ENCODE measurements around the gene HGS. TPM values are rescaled to one million over a fixed set of nuclear protein-coding genes. Genes with fewer than 3 reads are reported as not detected.
A peak's percentile ranks its signal among the peaks of the same experiment; 100 is the strongest.

HGS gene
- total RNA-seq, 1 experiment from 2014 or later = 103 TPM

DNA sequence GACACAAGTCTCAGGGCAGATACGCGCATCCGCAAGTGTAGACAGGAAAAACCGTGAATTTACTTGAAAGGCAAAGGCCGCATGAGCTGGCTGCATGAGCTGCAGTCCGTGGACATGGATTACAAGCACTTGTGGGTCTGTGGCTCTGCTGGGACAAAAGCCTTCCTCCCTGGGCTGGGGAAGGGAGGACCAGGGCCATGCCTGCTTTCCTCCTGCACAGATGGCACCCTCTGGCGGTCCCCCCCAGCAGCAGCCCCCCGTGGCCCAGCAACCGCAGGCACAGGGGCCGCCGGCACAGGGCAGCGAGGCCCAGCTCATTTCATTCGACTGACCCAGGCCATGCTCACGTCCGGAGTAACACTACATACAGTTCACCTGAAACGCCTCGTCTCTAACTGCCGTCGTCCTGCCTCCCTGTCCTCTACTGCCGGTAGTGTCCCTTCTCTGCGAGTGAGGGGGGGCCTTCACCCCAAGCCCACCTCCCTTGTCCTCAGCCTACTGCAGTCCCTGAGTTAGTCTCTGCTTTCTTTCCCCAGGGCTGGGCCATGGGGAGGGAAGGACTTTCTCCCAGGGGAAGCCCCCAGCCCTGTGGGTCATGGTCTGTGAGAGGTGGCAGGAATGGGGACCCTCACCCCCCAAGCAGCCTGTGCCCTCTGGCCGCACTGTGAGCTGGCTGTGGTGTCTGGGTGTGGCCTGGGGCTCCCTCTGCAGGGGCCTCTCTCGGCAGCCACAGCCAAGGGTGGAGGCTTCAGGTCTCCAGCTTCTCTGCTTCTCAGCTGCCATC lies 17.7 kb downstream of the HGS start:
- H3K36me3 ChIP-seq = peaks cover 65% of the 10 kb centered on the region
- no peak overlapping the region for H3K27ac ChIP-seq
- H3K4me3 ChIP-seq = peak overlapping the region; percentile 92
- H3K27me3 ChIP-seq = no peaks in the 10 kb centered on the region
- no peak for DNase-seq
- H3K9me3 ChIP-seq (replicated peaks) = no peaks in the 10 kb centered on the region
- H3K4me1 ChIP-seq = no peaks in the 10 kb centered on the region; the same call in 1 of the 2 replicates

DNA sequence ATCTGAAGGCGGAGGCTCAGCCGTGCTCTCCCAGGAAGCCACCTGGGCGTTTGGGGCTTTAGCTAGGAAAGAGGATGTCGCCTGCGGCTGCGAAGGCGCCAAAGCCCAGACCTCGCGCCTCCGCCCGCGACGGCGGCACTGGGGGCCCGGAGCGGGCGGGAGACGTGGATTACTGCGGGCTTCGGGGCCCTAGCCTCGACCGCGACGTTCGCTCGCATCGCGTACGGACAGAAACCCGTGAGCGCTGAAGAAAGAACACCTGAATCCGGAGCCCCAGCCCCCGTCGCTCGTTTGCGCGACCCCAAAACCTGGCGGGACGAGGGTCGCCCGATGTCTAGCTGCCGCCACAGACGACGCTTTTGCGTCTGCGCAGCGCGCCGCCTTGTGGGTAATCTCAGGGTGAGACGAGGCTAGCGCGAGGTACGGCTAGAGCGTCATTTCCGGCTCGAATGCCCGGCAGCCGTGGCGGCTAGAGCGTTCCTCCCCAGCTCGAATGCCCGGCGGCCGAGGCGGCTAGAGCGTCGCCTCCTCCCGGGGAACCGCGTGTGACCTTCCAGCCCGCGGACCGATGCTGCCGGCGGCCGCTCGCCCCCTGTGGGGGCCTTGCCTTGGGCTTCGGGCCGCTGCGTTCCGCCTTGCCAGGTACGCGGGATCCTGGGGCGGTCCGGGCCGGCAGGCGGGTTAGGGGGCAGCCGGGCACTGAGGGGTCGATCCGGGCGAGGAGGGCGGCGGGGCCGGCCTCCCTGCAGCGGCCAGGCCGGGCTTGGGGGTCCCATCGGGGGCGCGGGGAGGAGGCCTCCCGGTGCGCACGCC lies 19.3 kb downstream of the HGS start, which contains the start of gene MRPL12:
Gene MRPL12, plus strand, starts transcription at position 434 of the 813 bp plus-strand sequence. Its CDS starts 135 bp downstream, at position 569.
- peak; percentile 98 to 99 for DNase-seq
- Histone ChIP-seq H3K27me3 (no peaks in the 10 kb centered on the region), H3K36me3 (peaks cover 64% of the 10 kb centered on the region), H3K27ac (peak within 1 kb of the TSS; percentile 86), H3K9me3 (replicated peaks) (no peaks in the 10 kb centered on the region), H3K4me3 (peak within 1 kb of the TSS; percentile 92), H3K4me1 (no peaks in the 10 kb centered on the region; the same call in 1 of the 2 replicates)

DNA sequence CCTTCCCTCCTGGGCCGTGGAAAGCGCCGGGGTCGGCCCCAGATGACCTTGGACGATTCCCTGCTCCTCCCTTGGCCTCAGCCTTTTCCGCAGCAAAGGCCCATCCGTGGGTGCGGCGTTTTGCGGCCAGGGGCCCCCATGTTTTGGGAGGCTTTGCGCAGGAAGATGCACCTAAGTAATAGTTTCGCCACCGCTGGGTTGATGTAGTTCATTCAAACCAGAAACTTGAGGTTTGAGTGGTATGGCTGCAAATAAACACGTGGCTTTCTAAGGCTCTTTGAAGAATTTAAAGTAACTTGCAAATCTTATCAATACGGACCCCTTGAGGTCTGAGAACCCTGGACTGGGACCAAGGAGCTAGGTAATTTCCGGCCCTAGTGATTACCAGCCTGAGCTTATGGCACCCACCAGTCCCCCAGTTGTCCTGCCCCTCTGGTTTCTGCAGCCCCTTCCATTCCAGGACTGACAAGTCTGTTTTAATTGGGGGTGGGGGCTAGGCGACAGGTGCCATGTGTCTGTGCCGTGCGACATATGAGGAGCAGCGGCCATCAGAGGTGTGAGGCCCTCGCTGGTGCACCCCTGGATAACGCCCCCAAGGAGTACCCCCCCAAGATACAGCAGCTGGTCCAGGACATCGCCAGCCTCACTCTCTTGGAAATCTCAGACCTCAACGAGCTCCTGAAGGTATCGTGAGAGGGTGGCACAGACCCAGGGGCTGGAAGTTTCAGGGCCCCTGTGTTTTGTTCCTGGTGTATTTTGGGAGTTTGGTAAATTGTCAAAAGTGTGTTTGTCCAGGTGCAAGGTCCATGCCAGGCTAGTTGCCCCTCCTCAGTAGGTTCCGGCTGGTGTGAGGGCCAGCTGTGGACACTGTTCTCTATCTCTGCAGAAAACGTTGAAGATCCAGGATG lies 20.2 kb downstream of the HGS start:
- Histone ChIP-seq H3K4me3 (peak overlapping the region; percentile 92), H3K9me3 (replicated peaks) (no peaks in the 10 kb centered on the region), H3K27ac (peak overlapping the region; percentile 86), H3K4me1 (no peaks in the 10 kb centered on the region; the same call in 1 of the 2 replicates), H3K27me3 (no peaks in the 10 kb centered on the region), H3K36me3 (peaks cover 58% of the 10 kb centered on the region)
- DNase-seq = no peak

DNA sequence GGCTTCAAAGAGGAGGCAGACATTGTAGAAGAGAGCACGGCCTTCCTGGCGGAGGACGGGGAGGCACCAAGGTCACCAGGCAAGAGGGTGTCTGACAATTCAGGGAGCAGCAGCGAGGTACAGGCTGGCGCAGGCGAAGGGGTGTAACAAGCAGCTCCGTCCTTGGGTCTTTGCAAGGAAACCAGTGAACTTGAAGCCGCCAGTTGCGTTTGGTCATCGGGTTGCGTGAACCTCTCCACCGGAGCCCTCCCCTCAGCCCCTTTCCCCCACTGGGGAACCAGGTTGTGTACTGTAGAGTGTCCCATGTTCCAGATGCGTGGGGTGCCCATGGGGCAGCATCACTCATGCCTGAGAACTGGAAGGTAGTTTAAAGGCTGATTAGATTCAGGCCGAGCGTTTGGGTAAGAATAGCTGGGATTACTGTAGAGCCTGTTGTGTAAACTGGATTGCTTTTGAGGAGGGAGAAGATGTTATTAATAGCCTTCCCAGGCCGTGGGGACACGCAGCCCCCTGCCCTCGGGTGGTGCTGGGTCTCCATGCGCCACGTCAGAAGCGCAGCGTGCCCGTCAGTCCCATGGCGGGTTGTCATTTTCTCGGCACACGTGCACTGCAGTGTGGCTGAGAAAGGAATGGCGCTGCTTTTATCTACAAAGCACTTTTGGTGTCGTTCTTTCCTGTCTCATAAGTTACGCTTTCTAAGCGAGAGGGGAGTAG lies 21.9 kb downstream of the HGS start:
- peaks cover 1% of the 10 kb centered on the region; the same call in 1 of the 2 replicates for H3K4me1 ChIP-seq
- no peaks in the 10 kb centered on the region for H3K27me3 ChIP-seq
- no peak for DNase-seq
- no peak overlapping the region for H3K27ac ChIP-seq
- H3K9me3 ChIP-seq (replicated peaks) = no peaks in the 10 kb centered on the region
- H3K36me3 ChIP-seq = peaks cover 52% of the 10 kb centered on the region
- no peak overlapping the region for H3K4me3 ChIP-seq

DNA sequence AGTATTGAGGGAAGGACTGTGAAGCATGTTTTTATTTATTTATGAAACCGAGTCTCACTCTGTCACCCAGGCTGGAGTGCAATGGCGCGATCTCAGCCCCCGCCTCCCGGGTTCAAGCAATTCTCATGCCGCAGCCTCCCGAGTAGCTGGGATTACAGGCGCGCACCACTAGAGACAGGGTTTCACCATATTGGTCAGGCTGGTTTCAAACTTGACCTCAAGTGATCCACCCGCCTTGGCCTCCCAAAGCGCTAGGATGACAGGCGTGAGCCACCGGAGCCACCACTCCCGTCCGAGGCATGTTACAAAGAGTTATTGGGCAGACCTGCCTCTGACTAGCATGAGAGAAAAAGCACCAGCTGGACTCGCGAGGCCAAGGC lies 22.4 kb downstream of the HGS start:
- Histone ChIP-seq H3K27ac (no peak overlapping the region), H3K4me3 (no peak overlapping the region), H3K4me1 (peaks cover 7% of the 10 kb centered on the region; the same call in 1 of the 2 replicates), H3K9me3 (replicated peaks) (no peaks in the 10 kb centered on the region), H3K27me3 (no peaks in the 10 kb centered on the region), H3K36me3 (peaks cover 48% of the 10 kb centered on the region)
- DNase-seq = no peak

DNA sequence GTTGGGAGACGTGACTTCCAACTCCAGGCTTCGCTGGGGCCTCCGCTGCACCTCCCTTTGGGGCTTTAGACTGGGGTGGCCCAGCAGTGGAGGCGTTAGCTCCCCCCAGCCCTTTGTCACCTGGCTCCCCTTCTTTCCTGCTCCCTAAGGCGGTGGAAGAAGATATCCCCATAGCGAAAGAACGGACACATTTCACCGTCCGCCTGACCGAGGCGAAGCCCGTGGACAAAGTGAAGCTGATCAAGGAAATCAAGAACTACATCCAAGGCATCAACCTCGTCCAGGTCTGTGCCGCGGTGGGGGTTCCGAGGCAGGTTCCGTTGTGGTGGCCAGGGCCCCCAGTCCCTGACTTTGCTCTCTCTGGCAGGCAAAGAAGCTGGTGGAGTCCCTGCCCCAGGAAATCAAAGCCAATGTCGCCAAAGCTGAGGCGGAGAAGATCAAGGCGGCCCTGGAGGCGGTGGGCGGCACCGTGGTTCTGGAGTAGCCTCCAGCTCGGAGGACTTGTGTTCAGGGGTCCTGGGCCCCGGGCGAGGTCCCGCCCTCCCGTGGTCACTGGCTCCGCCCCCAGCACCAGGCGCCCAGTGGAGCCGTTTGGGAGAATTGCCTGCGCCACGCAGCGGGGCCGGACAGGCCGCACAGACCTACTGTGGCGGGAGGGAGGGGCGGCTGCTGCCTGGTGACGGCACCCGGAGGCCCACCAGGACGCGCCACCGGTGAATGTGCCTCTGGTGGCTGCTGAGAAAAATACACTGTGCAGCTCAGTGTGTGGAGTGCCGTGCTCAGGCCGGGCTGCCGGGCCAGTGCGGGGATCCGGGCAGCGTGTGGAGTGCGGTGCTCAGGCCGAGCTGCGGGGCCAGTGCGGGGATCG lies 23.2 kb downstream of the HGS start:
- Histone ChIP-seq H3K4me1 (peaks cover 8% of the 10 kb centered on the region; the same call in 1 of the 2 replicates), H3K27ac (no peak overlapping the region), H3K27me3 (no peaks in the 10 kb centered on the region), H3K36me3 (peaks cover 41% of the 10 kb centered on the region), H3K4me3 (no peak overlapping the region), H3K9me3 (replicated peaks) (no peaks in the 10 kb centered on the region)
- no peak for DNase-seq

DNA sequence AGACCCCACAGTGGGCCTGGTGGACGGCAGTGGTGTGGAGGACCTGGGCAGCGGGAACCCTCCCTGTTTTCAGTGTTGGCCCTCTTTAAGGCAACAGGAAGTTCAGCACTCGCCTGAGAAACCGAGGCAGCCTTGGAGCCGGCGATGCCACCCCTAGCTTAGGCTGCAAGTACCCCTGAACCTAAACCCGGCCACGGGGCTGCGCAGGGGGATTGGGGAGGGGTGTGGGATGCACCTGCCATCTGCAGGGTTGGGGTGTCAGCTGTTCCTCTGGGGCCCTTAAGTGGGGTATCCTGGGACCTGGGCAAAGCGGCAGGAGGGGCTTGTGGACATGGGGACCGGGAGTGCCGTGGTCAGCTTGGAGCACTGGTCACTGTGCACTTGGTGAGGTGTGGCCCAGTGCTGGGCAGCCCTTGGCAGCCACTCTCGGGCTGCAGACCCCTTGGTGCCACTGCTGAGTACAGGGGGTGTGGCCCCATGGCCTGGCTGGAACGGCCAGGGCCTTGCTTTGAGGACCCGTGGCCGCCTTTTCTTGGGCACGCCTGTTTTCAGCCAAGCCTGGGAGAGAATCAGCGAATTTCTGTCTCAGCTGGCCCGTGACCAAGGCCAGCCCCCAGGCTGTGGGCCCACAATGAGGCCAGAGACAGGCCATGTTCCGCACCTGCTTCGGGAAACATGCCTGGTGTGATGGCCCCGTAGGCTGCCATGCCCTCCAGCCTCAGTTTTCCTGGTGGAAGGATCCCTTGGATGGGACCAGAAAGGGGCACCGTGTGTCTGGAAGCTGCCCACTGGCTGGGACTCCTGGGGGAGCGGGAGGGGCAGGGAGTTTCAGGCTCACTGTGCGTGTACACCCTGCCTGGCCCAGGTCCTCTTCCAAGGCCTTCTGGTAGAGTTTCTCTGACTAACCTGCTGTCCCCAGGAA lies 24.2 kb downstream of the HGS start:
- Histone ChIP-seq H3K4me3 (no peak overlapping the region), H3K9me3 (replicated peaks) (no peaks in the 10 kb centered on the region), H3K27me3 (no peaks in the 10 kb centered on the region), H3K27ac (no peak overlapping the region), H3K4me1 (peaks cover 10% of the 10 kb centered on the region; the same call in 1 of the 2 replicates), H3K36me3 (peaks cover 41% of the 10 kb centered on the region)
- no peak for DNase-seq

DNA sequence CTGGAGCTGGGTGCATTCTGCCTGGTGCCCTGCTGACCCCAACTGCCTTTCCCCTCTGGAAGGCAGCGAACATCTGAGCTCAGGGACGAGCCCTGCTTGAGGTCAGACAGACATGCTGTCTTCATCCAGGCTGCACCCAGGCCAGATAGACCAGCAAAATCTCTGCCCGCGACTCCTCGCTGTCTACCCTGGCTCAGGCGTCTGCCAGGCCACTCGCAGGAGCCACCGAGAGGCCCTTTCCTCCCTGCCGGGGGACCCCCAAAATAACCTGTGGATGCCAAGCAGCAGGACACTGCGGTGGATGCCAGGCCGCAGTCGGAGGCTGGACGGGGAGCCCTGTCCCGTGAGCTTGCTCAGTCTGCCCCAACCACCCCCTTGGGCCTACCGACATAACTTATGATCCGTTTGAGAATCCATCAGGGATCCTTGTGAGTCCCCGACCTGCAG lies 25.0 kb downstream of the HGS start:
- no peaks in the 10 kb centered on the region for H3K9me3 ChIP-seq (replicated peaks)
- peaks cover 17% of the 10 kb centered on the region for H3K4me1 ChIP-seq
- DNase-seq = no peak
- H3K27ac ChIP-seq = no peak overlapping the region
- no peak overlapping the region for H3K4me3 ChIP-seq
- no peaks in the 10 kb centered on the region for H3K27me3 ChIP-seq
- H3K36me3 ChIP-seq = peaks cover 41% of the 10 kb centered on the region

DNA sequence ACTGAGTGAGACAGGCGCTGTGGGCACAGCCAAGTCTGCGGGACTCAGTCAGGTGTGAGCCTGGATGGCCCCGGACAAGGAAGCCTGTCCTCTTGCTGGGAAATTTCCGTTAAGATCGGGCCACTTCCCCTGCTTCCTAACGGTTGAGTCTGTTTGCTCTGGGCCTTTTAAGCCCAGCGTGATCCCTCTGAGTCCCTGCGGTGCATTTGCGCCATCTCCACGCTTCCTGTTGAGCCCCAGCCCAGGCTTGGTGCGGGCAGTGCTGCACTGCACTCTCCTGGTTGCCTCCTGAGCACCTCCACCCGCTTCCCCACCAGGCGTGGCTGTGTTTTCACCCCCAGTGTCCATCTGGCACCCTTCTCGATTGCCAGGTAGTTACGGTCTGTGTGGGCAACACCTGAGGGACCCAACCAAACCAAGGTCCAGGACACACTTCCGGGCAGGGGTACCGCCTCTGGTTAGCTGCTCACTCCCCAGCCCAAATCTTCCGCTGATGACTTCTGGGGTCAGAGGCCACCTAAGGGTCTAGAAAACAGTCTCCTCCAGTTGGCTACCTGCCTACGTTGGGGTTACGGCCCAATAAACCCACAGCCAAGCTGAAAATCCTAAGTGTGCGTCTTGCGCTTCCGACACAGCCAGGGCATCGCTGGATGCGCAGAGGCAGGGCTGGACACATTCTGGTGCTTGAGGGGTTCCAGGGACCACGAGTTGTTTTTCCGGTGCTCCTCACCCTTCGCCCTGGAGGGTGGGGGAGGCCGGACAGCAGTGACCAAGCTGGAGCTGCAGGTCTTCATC lies 26.9 kb downstream of the HGS start:
- Histone ChIP-seq H3K9me3 (replicated peaks) (no peaks in the 10 kb centered on the region), H3K27ac (no peak overlapping the region), H3K4me1 (peaks cover 22% of the 10 kb centered on the region), H3K36me3 (peaks cover 27% of the 10 kb centered on the region), H3K4me3 (no peak overlapping the region), H3K27me3 (no peaks in the 10 kb centered on the region)
- no peak for DNase-seq

DNA sequence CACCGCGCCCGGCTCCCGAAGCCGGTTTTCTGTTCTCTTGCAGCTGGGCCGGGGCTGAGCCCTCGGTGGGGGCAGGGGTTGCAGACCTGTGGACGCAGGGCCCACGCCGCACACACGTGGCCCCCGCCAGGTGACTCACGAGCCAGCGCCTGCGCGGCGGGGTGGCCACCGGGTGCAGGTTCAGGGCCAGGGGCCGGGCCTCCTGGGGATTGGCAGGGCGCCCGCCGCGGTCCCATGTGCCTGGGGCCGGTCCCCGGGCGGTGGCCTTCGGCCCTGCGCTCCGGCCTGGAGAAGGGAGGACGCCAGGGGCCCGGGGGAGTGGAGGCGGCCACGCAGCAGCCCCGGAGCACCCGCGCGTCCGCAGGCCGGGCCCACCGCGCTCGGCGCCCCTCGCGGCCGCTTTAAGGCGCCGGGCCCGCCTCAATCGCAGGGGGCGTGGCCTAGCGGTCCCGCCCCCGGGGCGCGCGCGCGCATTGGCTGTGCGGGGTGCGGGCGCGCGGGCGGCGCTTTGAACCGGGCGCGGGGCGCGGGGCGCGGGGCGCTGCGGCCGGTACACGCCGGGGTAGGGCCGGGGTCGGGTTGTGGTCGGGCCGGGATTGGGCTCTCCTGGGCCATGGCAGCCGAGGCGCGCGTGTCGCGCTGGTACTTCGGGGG lies 28.1 kb downstream of the HGS start, which contains the start of gene SLC25A10:
Gene SLC25A10, plus strand, starts transcription at position 471 of the 654 bp plus-strand sequence. Its CDS starts 143 bp downstream, at position 614.
- Histone ChIP-seq H3K4me1 (peaks cover 22% of the 10 kb centered on the region), H3K9me3 (replicated peaks) (no peaks in the 10 kb centered on the region), H3K27me3 (no peaks in the 10 kb centered on the region), H3K4me3 (peak within 1 kb of the TSS; percentile 88), H3K36me3 (peaks cover 15% of the 10 kb centered on the region), H3K27ac (peak within 1 kb of the TSS; percentile 39; the same call in 1 of the 2 replicates)
- DNase-seq = peak; percentile 75 to 91

DNA sequence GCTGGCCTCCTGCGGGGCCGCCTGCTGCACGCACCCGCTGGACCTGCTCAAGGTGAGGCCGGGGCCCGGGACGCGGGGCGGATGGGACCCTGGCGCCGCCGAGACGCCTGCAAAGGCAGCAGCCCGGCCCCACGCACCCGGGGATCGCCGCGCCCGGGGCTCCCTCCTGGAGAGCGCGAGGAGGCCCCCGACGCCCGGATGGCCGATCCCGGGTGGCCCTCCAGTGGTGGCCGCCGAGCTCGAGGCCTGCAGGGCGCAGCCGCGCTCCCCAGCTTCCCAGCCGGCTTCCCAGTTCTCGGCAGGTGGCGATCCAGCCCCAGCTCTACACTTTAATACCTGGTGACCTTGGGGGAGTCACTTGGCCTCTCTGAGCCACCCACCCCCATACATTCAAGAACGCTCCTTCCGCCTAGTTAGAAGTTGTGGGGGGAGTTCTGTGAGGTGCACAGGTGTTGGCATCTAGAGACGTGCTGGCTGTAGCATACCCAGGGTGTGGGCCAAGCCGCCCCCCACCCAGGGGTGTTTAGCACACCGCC lies 28.7 kb downstream of the HGS start:
- peaks cover 25% of the 10 kb centered on the region for H3K4me1 ChIP-seq
- peak overlapping the region; percentile 88 for H3K4me3 ChIP-seq
- H3K27me3 ChIP-seq = no peaks in the 10 kb centered on the region
- no peaks in the 10 kb centered on the region for H3K9me3 ChIP-seq (replicated peaks)
- H3K36me3 ChIP-seq = peaks cover 9% of the 10 kb centered on the region
- peak; percentile 77 to 80 for DNase-seq
- peak overlapping the region; percentile 3; the same call in 1 of the 2 replicates for H3K27ac ChIP-seq

Measured in SJCRH30 (cell line).